ENCODE results near the gene VPS26B. TPM values are rescaled to one million over a fixed set of nuclear protein-coding genes. Genes with fewer than 3 reads are reported as not detected.

VPS26B gene
- total RNA-seq, 2 donors from 2014 or later: 32.5 to 33.6 TPM

DNA sequence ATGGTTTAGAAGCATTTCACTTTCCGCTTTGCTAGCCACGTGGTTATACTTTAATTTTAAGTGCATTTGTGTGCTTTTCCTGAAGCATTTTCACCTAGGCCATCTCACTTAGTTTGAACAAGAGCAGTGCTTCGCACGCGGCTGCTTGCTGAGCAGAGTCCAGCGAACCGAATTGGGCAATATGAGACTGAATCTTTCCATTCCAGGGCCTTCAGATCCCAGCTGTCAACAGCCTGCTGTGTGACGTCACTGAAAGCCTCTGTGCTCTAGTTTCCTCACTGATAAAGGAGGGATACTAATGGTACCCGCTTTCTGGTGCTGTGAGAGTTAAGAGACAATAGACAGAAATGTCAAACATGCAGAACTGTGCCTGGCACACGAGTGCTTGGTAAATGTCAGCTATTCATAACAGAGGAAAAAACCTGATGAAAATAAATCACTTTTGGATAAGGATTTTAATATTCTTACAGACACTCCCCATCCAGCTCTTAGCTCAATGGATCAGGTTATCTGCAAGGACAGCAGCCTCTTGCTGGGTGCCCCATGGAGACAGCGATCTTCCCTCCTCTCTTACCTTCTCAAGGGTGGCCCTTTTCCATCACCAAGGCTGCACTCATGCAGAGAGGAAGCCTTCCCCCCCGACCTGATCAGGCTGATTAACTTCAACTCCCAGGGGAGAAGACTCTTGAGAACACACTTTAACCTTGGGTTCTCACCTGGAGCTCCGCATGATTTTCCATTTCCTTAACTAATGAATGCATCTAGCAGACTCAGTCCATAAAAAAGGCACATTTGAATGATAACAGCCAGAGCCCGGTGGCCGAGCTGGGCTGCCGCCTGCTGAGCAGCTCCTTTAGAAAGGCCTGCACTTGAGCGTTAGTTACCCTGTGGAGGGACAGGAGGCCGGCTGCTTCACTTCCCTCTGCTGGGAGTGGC lies 48.2 kb downstream of the VPS26B start:
- Mint-ChIP-seq H3K4me3 (peak overlapping the region; percentile 84), H3K27ac (no peak overlapping the region), H3K9me3 (no peaks in the 10 kb centered on the region), H3K4me1 (peaks cover 21% of the 10 kb centered on the region), H3K27me3 (ENCODE audit: insufficient read depth) (peaks cover 17% of the 10 kb centered on the region), H3K36me3 (ENCODE audit: low read depth) (no peaks in the 10 kb centered on the region)
- TF ChIP-seq, protein P1, sequence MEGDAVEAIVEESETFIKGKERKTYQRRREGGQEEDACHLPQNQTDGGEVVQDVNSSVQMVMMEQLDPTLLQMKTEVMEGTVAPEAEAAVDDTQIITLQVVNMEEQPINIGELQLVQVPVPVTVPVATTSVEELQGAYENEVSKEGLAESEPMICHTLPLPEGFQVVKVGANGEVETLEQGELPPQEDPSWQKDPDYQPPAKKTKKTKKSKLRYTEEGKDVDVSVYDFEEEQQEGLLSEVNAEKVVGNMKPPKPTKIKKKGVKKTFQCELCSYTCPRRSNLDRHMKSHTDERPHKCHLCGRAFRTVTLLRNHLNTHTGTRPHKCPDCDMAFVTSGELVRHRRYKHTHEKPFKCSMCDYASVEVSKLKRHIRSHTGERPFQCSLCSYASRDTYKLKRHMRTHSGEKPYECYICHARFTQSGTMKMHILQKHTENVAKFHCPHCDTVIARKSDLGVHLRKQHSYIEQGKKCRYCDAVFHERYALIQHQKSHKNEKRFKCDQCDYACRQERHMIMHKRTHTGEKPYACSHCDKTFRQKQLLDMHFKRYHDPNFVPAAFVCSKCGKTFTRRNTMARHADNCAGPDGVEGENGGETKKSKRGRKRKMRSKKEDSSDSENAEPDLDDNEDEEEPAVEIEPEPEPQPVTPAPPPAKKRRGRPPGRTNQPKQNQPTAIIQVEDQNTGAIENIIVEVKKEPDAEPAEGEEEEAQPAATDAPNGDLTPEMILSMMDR (conservative IDR thresholded peaks at IDR 0.05): no peak
- Histone ChIP-seq H3K4me1 (ENCODE audit: control insufficient read depth, insufficient read depth, low read length) (no peaks in the 10 kb centered on the region), H3K4me3 (ENCODE audit: low read length) (no peak overlapping the region), H3K9me3 (ENCODE audit: control insufficient read depth, low read length) (no peaks in the 10 kb centered on the region), H3K9ac (ENCODE audit: extremely low read depth, low read length, poor library complexity, severe bottlenecking) (no peak overlapping the region), H3K27me3 (ENCODE audit: control insufficient read depth, insufficient read depth, low read length, poor library complexity, severe bottlenecking) (peaks cover 54% of the 10 kb centered on the region), H3K36me3 (ENCODE audit: control insufficient read depth, insufficient read depth, low read length) (no peaks in the 10 kb centered on the region), H3K27ac (ENCODE audit: low read depth, low read length) (no peak overlapping the region)
- DNase-seq: peak; percentile 83
- WGBS, 2 experiments (ENCODE audit: insufficient coverage in 1 of 2, insufficient read length in 1 of 2): 36 to 38% methylated on average over 13 to 18 of the region's 18 CpGs

DNA sequence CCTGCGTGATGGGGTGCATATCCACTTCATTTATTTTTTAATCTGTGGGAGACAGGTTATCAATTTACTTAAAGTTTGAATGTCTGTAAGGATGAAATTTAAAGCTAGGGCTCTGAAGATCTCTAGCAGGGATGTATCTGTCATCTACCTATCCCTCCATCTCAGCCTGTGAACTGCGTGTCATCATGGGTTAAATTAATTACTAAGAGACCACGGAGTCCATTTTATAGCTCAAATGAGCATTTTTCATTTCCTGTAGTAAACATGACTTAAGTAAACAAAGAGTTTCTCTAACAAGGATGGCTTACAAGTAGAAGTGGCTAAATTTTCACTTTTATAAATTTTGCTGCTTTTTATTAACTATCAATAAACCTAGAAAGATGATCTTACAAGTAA lies 48.8 kb downstream of the VPS26B start:
- Mint-ChIP-seq H3K4me3 (peak overlapping the region; percentile 84), H3K27me3 (ENCODE audit: insufficient read depth) (peaks cover 20% of the 10 kb centered on the region), H3K9me3 (no peaks in the 10 kb centered on the region), H3K4me1 (peaks cover 21% of the 10 kb centered on the region), H3K27ac (no peak overlapping the region), H3K36me3 (ENCODE audit: low read depth) (no peaks in the 10 kb centered on the region)
- H3K36me3 ChIP-seq (ENCODE audit: control insufficient read depth, insufficient read depth, low read length): no peaks in the 10 kb centered on the region
- no peak overlapping the region for H3K4me3 ChIP-seq (ENCODE audit: low read length)
- no peak overlapping the region for H3K27ac ChIP-seq (ENCODE audit: low read depth, low read length)
- H3K9me3 ChIP-seq (ENCODE audit: control insufficient read depth, low read length): no peaks in the 10 kb centered on the region
- TF ChIP-seq, protein P1 (conservative IDR thresholded peaks at IDR 0.05): no peak
- no peak for DNase-seq
- H3K4me1 ChIP-seq (ENCODE audit: control insufficient read depth, insufficient read depth, low read length): no peaks in the 10 kb centered on the region
- H3K9ac ChIP-seq (ENCODE audit: extremely low read depth, low read length, poor library complexity, severe bottlenecking): no peak overlapping the region
- 30% methylated on average over 3 of the region's 3 CpGs; no CpG with 5 or more reads in 1 of the 2 experiments for WGBS, 2 experiments (ENCODE audit: insufficient coverage in 1 of 2, insufficient read length in 1 of 2)
- peaks cover 60% of the 10 kb centered on the region for H3K27me3 ChIP-seq (ENCODE audit: control insufficient read depth, insufficient read depth, low read length, poor library complexity, severe bottlenecking)

DNA sequence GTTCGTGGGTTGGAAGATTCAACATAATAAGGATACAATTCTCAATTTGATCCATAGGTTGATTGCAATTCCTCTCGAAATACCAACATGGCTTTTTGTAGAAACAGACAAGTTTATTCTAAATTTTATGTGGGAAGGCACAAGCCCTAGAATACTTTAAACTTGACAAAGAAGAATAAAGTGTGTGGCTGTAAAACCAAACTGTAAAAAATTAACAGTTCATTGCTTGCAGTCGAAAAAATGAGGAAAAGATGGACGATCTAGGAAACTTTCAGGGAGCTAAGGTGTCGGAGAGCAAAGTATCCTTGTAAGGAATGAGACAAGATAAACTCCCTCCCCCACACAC lies 50.7 kb downstream of the VPS26B start:
- Mint-ChIP-seq H3K36me3 (ENCODE audit: low read depth) (no peaks in the 10 kb centered on the region), H3K4me1 (peaks cover 21% of the 10 kb centered on the region)

More for the DNA sequence above, 50.7 kb downstream of the VPS26B start:
- H3K9me3 Mint-ChIP-seq: no peaks in the 10 kb centered on the region
- no peak for DNase-seq
- H3K27me3 ChIP-seq (ENCODE audit: control insufficient read depth, insufficient read depth, low read length, poor library complexity, severe bottlenecking): peaks cover 62% of the 10 kb centered on the region
- WGBS, 2 experiments (ENCODE audit: insufficient coverage in 1 of 2, insufficient read length in 1 of 2): 11 to 20% methylated on average over 1 to 4 of the region's 5 CpGs
- H3K9ac ChIP-seq (ENCODE audit: extremely low read depth, low read length, poor library complexity, severe bottlenecking): no peak overlapping the region
- H3K27ac Mint-ChIP-seq: peak overlapping the region; percentile 72
- peak overlapping the region; percentile 85 for H3K4me3 ChIP-seq (ENCODE audit: low read length)
- peak overlapping the region; percentile 84 for H3K4me3 Mint-ChIP-seq
- TF ChIP-seq, protein P1 (conservative IDR thresholded peaks at IDR 0.05): no peak
- peaks cover 20% of the 10 kb centered on the region for H3K27me3 Mint-ChIP-seq (ENCODE audit: insufficient read depth)
- no peaks in the 10 kb centered on the region for H3K36me3 ChIP-seq (ENCODE audit: control insufficient read depth, insufficient read depth, low read length)
- H3K27ac ChIP-seq (ENCODE audit: low read depth, low read length): no peak overlapping the region
- H3K4me1 ChIP-seq (ENCODE audit: control insufficient read depth, insufficient read depth, low read length): no peaks in the 10 kb centered on the region
- H3K9me3 ChIP-seq (ENCODE audit: control insufficient read depth, low read length): peaks cover 6% of the 10 kb centered on the region

Measured in endodermal cell (in vitro differentiated cells).